Fibroblast of villous mesenchyme (primary cell): ENCODE results near the gene CHAF1B. TPM values are rescaled to one million over a fixed set of nuclear protein-coding genes. Genes with fewer than 3 reads are reported as not detected.

Experiments
- DNase-seq: peaks from one replicate; pipeline ENCODE4 v3.0.0-alpha.2; 2010; ENCODE audit warnings: low read depth
- H3K4me3 ChIP-seq: 2 replicates; pipeline ENCODE4 v1.5.1; 2011; ENCODE audit warnings: low read depth, mild to moderate bottlenecking, low read length
- total RNA-seq: library from RNA; depleted of rRNA; stranded (reverse); fragments of >200 nt; gene quantifications from 2 replicates; pipeline ENCODE4 v1.2.3, GENCODE V29; 2012
- TF ChIP-seq, protein P1 (sequence below): IDR thresholded peaks from 2 replicates; pipeline ENCODE4 v1.5.1; 2012; ENCODE audit warnings: low read depth, mild to moderate bottlenecking, low read length; ENCODE audit not compliant: insufficient read depth

Gene CHAF1B
- total RNA-seq, 1 donor = 3.5 TPM

- no peak overlapping the region for H3K4me3 ChIP-seq
- TF ChIP-seq, protein P1, sequence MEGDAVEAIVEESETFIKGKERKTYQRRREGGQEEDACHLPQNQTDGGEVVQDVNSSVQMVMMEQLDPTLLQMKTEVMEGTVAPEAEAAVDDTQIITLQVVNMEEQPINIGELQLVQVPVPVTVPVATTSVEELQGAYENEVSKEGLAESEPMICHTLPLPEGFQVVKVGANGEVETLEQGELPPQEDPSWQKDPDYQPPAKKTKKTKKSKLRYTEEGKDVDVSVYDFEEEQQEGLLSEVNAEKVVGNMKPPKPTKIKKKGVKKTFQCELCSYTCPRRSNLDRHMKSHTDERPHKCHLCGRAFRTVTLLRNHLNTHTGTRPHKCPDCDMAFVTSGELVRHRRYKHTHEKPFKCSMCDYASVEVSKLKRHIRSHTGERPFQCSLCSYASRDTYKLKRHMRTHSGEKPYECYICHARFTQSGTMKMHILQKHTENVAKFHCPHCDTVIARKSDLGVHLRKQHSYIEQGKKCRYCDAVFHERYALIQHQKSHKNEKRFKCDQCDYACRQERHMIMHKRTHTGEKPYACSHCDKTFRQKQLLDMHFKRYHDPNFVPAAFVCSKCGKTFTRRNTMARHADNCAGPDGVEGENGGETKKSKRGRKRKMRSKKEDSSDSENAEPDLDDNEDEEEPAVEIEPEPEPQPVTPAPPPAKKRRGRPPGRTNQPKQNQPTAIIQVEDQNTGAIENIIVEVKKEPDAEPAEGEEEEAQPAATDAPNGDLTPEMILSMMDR = no peak
- DNase-seq = no peak
Measured at GRCh38 chr21:36459098-36459497, 73.9 kb downstream of the CHAF1B start.

DNA sequence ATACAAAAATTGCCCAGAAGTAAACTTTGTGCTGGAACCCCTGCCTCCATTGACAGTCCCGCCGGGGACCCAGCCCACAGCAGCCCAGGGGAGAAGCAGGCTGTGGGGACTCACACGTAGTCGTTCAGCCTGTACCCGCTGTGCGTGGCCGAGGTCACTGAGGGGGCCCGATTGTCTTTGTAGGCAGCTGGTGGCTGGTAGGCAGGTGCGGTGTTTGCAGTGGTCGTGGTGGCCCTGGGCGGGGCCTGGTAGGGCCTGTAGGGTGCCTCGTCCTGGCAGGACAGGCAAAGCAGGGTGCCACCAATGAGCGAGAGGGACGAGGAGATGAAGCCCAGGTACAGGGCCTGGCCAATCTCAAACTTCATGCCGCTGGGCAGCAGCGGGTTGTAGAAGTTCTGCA is 75.7 kb downstream of the CHAF1B start:
- TF ChIP-seq, protein P1 = no peak
- DNase-seq = no peak
- no peak overlapping the region for H3K4me3 ChIP-seq

- no peak overlapping the region for H3K4me3 ChIP-seq
- TF ChIP-seq, protein P1 = no peak
- no peak for DNase-seq
Measured at GRCh38 chr21:36461277-36461917, 76.2 kb downstream of the CHAF1B start.

GRCh38 chr21:36461918-36462486 is 76.8 kb downstream of the CHAF1B start:
- no peak overlapping the region for H3K4me3 ChIP-seq
- no peak for DNase-seq
- TF ChIP-seq, protein P1 = no peak

- TF ChIP-seq, protein P1 = no peak
- no peak for DNase-seq
- no peak overlapping the region for H3K4me3 ChIP-seq
Measured at GRCh38 chr21:36463204-36463603, 78.0 kb downstream of the CHAF1B start.

DNA sequence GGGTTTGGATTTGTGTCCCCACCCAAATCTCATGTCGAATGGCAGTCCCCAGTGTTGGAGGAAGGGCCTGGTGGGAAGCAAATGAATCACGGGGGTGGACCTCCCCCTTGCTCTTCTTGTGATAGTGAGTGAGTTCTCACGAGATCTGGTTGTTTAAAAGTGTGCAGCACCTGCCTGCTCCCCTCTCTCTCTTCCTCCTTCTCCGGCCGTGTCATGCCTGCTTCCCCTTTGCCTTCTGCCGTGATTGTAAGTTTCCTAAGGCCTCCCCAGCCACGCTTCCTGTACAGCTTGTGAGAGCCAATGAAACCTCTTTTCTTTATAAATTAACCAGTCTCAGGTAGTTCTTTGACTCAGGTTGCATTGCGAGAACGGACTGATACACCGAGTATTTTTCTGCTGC is 78.8 kb downstream of the CHAF1B start:
- no peak for DNase-seq
- TF ChIP-seq, protein P1 = no peak
- no peak overlapping the region for H3K4me3 ChIP-seq

- H3K4me3 ChIP-seq = no peak overlapping the region
- TF ChIP-seq, protein P1 = no peak
- DNase-seq = no peak
Measured at GRCh38 chr21:36464590-36464989, 79.4 kb downstream of the CHAF1B start.
